GM18499 (cell line): ENCODE measurements around the gene VDR.

ENCODE experiments used
- ATAC-seq: cut with Tn5 transposase; IDR thresholded peaks from one replicate; pipeline ENCODE4 v1.9.1; 2021; ENCODE audit warnings: moderate number of reproducible peaks; ENCODE audit not compliant: insufficient read depth, unreplicated experiment

VDR gene

GRCh38 chr12:47875746-47876439 lies 28.9 kb downstream of the VDR start:
- no peak for ATAC-seq

DNA sequence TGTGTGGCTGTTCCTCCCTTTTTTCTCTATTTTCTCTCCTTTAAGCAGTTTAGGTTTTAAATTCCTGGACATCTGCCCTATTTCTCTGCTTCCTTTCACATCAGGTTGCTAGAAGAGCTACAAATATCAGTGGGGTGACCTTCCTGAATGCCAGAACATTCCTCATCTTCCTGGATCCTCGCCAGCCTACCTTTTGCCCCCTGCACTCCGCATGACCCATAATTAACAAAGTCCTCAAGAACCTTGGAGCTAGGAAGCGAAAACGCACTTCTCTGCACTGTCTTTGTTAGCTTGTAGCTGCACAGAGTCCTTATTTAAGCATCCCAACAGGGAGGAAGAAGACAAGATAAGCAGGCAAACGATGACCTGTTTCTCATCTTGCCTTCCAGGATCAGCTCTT lies 30.5 kb downstream of the VDR start:
- no peak for ATAC-seq

- ATAC-seq = no peak
Observed at GRCh38 chr12:47870175-47870781, 34.5 kb downstream of the VDR start.

DNA sequence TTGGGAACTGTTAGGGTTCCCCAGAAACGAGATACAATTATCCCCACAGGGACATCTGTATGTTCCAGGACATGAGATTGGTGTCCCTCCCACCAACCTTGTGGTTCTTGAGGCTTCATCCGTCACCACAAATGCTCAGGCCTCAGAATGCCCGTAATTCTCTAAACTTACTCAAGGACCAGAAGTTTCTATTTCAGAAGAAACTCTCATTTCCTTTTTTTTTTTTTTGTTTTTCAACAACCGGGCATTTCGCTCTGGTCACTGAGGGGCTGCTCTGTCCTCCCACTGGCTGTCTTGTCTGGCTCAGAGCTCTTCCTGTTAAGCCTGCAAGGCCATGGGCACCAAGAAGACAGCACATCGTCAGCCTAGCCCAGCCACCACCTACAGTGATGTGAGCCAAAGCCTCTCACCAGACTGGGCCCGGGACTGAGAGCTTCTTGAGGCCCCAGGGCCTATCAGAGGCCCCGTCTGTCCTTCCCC lies 36.2 kb downstream of the VDR start:
- no peak for ATAC-seq

GRCh38 chr12:47868041-47868440 lies 36.8 kb downstream of the VDR start:
- no peak for ATAC-seq

GRCh38 chr12:47867495-47867941 lies 37.3 kb downstream of the VDR start:
- ATAC-seq = no peak

DNA sequence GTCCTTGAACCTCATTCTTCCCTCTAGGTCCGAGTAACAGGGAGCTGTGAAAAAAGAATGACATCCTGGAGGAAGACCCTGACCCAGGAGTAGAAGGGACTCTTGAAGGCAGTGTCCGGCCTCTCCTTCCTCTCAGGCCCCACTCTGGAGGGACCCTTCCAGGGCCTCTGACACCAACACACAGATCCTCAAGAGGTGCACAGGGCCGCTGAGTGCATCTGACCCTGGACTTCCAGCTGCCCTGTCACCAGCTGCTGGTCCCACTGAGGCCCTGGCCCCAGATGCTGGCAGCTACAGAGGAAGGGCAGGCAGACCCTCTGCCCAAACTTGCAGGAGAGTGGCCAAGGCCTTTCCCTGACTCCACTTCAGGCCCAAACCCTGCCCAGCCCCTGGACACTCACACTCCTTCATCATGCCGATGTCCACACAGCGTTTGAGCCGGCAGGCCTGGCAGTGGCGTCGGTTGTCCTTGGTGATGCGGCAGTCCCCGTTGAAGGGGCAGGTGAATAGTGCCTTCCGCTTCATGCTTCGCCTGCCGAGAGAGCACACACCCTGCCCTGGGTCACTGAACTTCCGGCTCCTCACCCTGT lies 40.1 kb downstream of the VDR start:
- no peak for ATAC-seq

DNA sequence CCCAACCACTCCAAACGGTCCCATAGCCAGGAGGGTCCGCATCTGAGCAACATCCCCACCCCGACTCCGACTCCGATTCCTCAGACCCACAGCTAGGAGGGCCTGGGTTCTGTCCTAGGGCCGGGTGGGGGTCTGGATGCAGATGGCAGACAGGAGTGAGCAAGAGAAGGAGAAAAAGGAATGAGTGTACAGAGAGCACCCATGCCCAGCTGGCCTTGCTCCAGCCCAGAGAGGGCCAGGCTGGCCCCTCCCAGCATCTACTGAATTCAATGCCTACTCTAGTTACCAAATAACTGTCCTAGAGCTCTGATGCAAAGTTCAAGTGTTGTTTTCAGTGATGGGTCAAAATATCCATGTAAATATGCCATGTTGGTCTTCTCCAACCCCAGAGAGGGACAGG lies 40.8 kb downstream of the VDR start:
- ATAC-seq = no peak

GRCh38 chr12:47863467-47863866 lies 41.3 kb downstream of the VDR start:
- ATAC-seq = no peak

DNA sequence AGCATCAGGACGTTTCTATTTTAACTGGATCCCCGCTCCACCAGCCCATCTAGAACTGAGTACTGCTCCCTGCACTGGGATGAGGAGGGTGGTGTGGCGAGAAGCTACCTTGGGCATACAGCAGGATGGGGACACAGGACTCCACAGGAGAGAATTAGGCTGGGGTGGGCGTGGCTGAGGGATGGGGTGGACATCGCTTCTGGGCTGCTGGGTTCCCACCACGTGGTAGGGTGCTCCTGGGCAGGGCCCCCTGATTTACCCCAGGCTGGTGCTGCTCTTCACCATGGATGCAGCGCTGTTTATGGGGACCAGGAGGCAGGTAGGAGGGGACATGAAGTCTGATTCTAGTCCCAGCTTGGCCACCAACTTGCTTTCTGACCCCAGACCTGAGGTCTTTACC lies 41.9 kb downstream of the VDR start:
- no peak for ATAC-seq

DNA sequence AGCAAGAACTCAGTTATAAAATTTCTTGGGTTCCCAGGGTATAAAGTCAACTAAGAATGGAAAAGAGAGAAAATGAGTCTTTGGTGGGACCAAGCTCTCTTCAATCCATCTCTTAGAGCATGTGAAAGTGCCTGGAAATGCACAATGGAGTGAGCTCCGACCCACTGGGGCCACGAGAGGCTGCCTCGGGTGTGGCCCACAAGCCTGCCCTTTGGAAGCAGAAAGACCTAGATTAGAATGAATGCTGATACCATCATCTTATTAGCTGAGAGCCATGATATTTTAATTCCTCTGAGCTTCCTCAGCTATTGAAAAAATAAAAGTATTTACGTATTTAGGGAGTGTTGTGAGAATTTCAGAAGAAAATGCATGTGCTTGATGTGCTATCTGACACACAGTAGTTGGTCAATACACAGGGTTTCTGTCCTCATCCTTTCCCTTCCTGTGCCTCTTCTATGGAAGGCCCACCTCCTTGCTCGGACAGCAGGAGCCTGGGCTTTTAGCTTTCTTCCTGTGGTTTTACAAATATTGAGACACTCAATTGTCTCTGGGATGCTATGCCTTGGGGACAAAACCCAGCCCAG lies 42.5 kb downstream of the VDR start:
- no peak for ATAC-seq

DNA sequence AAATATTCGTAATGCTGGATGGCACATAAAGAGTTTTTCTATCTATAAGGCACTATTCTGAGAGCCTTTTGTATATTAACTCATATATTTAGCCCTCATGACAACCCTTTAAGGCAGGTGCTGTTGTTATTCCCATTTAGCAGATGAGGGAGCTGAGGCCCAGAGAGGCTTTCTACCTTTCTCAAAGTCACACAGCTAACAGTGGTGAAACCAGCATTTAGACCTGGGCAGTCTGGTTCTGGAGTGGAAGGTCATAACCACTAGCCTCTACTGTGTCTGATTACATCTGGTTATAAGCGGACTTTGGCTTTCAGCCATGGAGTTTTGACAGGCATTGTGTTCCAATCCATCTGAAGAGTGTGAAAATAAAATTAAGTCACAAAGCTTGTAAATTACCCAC lies 43.9 kb downstream of the VDR start:
- no peak for ATAC-seq

GRCh38 chr12:47860279-47860841 lies 44.4 kb downstream of the VDR start:
- ATAC-seq = no peak

DNA sequence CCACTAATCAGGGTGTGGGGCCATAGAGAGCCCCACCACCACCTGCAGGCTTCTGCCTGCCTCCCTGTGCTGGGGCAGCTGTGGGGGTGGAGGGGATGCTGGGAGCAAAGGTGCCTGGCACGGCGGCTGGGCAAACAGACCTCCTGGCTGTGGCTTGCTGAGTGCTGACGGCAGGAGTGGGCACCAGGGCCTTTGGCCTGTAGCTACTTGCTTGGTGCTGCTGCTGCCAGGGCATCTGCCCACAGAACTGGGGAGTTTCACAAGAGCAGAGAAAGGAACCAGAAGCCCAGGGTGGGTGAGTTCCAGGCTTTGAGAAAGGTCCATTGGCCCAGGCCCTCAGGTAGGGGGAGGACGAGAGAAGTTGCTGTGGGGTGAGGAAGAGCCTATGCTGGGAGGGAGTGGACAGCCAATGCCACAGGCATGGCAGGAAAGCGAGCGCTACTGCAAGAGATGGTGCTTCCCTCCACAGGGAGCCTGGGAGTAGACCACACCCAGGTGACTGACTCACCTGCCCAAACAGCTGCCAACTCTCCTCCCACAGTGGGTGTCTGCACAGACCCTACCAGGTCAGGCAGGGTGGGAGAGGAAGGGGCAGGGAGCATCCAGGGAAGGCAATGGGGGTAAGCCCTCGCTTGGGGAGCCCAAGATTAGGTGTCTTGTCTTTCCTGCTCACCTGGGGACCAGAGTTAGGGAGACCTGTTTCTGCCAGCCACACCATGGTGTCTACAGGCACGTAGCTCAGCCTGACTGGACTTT lies 46.1 kb downstream of the VDR start:
- no peak for ATAC-seq

GRCh38 chr12:47856721-47857575 lies 47.8 kb downstream of the VDR start:
- no peak for ATAC-seq

- ATAC-seq = no peak
Observed at GRCh38 chr12:47856094-47856493, 48.7 kb downstream of the VDR start.

- ATAC-seq = no peak
Observed at GRCh38 chr12:47855502-47855901, 49.3 kb downstream of the VDR start.

GRCh38 chr12:47854531-47854930 lies 50.3 kb downstream of the VDR start:
- no peak for ATAC-seq

DNA sequence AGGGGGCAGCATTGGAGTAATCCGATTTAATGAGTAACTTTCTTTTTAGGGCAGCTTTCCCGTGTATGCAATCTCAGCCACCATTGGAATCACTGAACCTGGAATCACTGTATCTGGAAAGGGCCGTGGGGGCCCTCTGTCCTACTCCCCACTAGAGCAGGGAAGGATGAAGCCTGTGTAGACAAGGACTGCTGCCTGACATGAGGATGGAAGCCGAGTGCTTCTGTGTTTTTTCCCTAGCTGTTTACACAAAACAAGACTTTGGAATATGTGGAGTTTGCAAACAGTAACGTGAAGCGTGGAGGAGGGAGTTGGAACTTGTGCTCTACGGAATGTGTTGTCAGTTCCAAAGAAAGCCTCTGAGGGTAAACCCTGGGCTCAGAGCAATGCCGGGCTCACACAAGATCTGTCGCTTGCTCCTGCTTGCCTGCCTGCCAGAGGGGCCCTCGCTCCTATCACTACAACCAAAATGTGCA lies 52.7 kb downstream of the VDR start:
- ATAC-seq = no peak
